Cardiac fibroblast (primary cell): ENCODE results near the gene MTM1.
A peak's percentile ranks its signal among the peaks of the same experiment; 100 is the strongest.

Experiments
- DNase-seq, 2 donors: peaks; one replicate each; pipeline versions ENCODE4 v3.0.0 to v3.0.0-alpha.2; 2010; ENCODE audit warnings: low read depth in 2 of 2
- H3K4me3 ChIP-seq, 2 donors: replicated peaks in 1 of 2; 1 replicate in 1 of 2; 2 replicates in 1 of 2; pipeline ENCODE4 v1.5.1; 2011; ENCODE audit warnings: low read depth in 2 of 2, low read length in 2 of 2, mild to moderate bottlenecking in 2 of 2, moderate library complexity in 1 of 2
- CTCF ChIP-seq: IDR thresholded peaks from one replicate; pipeline ENCODE4 v1.5.1; 2011; ENCODE audit warnings: low read depth, mild to moderate bottlenecking, low read length, inconsistent platforms

MTM1 gene

GRCh38 chrX:150649096-150649870, 80.9 kb downstream of the MTM1 start:
- no peak overlapping the region for H3K4me3 ChIP-seq
- TF ChIP-seq CTCF: no peak
- DNase-seq: peak; percentile 51 to 72

- DNase-seq: no peak
- no peak overlapping the region for H3K4me3 ChIP-seq
- no peak for TF ChIP-seq CTCF
Measured at GRCh38 chrX:150651906-150652305, 83.5 kb downstream of the MTM1 start.

- TF ChIP-seq CTCF: no peak
- H3K4me3 ChIP-seq: no peak overlapping the region
- no peak for DNase-seq
Measured at GRCh38 chrX:150655788-150656187, 87.4 kb downstream of the MTM1 start.

- H3K4me3 ChIP-seq: no peak overlapping the region
- DNase-seq: no peak
- TF ChIP-seq CTCF: no peak
Measured at GRCh38 chrX:150663073-150663472, 94.7 kb downstream of the MTM1 start.

- TF ChIP-seq CTCF: no peak
- H3K4me3 ChIP-seq: no peak overlapping the region
- DNase-seq: peak in 1 of 2 donors; percentile 11
Measured at GRCh38 chrX:150664290-150664689, 95.9 kb downstream of the MTM1 start.

- no peak for TF ChIP-seq CTCF
- H3K4me3 ChIP-seq: no peak overlapping the region
- no peak for DNase-seq
Measured at GRCh38 chrX:150676221-150676620, 107.8 kb downstream of the MTM1 start.

GRCh38 chrX:150680974-150681373, 112.6 kb downstream of the MTM1 start:
- peak; percentile 47 for TF ChIP-seq CTCF
- H3K4me3 ChIP-seq: no peak overlapping the region
- DNase-seq: peak; percentile 44 to 48
